GM13976 (cell line): ENCODE results near the gene ZSWIM7.

Experiments used
- DNase-seq: peaks from one replicate; pipeline ENCODE4 v3.0.0; 2012; ENCODE audit warnings: low spot score
- in situ Hi-C: fragments of 300-500 bp; cut with MboI; formaldehyde crosslinking; loops from one replicate; pipeline ENCODE4 v1.12.0; 2022; ENCODE audit warnings: low sequenced_read_pairs, mixed read lengths, inconsistent platforms; ENCODE audit not compliant: unreplicated experiment
- TF ChIP-seq, protein P1 (sequence below): IDR thresholded peaks from 2 replicates; pipeline ENCODE4 v1.5.1; 2012; ENCODE audit warnings: borderline replicate concordance, mild to moderate bottlenecking; ENCODE audit not compliant: insufficient read depth; ENCODE audit errors: extremely low read depth, missing control alignments, control extremely low read depth

The ZSWIM7 gene

DNA sequence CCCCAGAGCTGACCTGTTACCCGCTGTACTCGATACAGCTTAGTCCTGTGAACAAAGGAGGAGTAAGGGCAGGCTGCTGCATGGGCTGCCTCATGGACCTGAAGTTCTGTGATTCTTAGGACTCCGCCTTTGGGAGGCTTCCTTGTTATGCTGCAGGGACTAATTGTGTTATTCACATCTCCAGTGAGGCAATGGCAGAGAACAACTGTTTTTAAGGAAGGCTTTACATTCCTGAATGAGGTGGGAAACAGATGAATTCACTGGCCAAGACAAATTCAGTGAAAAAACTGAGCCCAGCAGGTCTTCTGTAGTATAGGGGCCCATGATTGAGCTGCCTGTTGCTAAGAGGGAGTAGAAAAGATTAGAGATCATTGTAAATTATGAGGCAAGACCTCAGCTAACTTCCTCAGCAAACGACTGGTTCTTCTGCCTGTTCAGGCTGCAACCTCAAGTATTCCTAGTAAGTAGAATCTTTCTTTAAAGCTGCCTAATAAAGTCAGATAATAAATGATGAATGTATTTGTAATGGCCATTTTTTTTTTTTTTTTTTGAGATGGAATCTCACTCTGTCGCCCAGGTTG lies 28.3 kb downstream of the ZSWIM7 start:
- DNase-seq, result no peak
- in situ Hi-C loops, result loop anchor here (25.0 kb wide), 1 partner anchor 134 kb away; no protein-coding TSS in a partner anchor
- TF ChIP-seq, protein P1, sequence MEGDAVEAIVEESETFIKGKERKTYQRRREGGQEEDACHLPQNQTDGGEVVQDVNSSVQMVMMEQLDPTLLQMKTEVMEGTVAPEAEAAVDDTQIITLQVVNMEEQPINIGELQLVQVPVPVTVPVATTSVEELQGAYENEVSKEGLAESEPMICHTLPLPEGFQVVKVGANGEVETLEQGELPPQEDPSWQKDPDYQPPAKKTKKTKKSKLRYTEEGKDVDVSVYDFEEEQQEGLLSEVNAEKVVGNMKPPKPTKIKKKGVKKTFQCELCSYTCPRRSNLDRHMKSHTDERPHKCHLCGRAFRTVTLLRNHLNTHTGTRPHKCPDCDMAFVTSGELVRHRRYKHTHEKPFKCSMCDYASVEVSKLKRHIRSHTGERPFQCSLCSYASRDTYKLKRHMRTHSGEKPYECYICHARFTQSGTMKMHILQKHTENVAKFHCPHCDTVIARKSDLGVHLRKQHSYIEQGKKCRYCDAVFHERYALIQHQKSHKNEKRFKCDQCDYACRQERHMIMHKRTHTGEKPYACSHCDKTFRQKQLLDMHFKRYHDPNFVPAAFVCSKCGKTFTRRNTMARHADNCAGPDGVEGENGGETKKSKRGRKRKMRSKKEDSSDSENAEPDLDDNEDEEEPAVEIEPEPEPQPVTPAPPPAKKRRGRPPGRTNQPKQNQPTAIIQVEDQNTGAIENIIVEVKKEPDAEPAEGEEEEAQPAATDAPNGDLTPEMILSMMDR, result no peak

DNA sequence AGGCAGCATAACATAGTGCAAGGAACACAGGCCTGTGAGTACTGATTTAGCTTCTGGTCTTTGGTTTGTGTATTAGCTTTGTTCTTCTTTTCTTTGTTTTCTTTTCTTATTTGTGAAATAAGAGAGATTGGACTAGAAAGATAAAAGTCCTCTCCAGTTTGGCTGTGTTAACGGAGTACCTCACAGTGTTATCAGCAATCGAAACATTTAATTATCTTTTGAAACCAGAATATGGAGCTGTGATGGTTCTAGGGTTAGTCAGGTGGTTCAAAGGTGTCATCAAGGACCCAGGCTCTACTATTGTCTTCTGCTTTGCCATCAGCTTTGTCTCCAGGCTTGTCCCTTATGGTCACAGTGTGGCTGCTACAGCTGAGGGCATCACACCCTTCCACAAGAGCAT lies 29.0 kb downstream of the ZSWIM7 start:
- in situ Hi-C loops, result loop anchor here (25.0 kb wide), 1 partner anchor 133 kb away; no protein-coding TSS in a partner anchor
- TF ChIP-seq, protein P1, result no peak
- DNase-seq, result no peak

DNA sequence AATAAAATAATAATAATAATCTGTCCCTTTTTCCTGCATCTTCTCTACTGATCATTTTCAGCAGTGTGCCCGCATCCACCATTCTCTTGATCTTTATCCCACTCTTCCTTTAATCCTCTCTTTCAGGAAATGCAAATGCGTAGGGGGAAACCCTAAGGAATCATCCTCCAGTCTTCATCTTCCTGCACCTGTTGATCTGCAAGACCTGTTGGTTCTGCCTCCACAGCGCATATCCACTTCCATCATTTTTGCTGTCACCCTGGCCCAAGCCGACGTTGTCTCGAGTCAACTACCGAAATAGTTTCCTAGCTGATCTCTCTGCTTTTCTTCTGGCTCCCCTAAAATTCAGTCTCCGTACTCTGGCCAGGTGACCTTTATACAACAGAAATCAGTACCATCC lies 30.0 kb downstream of the ZSWIM7 start:
- in situ Hi-C loops, result loop anchor here (25.0 kb wide), 1 partner anchor 132 kb away; no protein-coding TSS in a partner anchor
- TF ChIP-seq, protein P1, result no peak
- no peak for DNase-seq

DNA sequence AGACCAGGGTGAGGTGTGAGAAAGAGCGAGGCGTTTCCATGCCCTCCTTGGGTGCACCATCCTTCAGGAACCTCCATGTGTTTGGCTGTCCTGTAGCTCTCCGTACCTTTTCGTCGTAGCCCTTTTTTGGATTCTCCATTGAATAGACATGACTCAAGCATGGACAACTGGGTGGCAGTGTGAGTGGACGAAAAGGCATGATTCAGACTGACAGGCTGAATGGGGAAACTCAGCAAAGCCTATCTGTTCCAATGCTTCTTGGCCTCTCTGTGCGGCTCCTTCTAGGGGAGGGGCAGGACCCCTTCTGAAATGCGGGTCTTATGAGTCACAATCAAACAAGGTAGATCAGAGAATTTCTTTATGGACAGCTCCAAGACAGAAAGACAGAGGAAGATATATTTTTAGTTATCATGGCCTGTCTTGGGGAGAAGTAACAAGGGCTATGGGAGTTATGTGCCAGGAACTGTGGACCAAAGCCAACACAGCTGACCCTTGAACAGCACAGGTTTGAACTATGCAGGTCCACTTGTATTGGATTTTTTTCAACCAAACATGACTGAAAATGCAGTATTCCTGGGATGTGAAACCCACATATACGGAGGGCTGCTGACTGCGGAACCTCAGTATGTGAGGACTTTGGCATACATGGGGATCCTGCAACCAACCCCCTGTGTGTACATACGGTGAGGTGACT lies 31.7 kb downstream of the ZSWIM7 start:
- TF ChIP-seq, protein P1, result no peak
- DNase-seq, result no peak
- in situ Hi-C loops, result loop anchor here (25.0 kb wide), 1 partner anchor 131 kb away; no protein-coding TSS in a partner anchor

DNA sequence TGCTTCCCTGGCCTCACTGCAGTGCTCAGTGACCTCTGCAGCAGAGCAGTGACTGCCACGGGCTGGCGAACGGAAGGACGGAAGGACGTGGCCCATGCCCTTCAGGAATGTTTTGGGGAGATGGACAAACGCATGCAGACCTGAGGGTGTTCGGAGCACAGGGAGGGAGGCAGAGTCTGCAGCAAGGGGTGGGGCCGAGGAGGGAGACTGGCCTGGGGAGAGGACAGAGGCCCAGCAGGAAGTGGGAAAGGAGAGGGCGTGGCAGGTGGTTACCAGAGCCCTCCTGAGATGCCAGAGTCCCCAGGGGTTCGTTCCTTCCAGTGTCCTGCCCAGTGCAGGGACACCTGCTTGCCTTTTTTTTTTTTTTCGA lies 32.6 kb downstream of the ZSWIM7 start:
- in situ Hi-C loops, result loop anchor here (25.0 kb wide), 1 partner anchor 130 kb away; no protein-coding TSS in a partner anchor
- TF ChIP-seq, protein P1, result no peak
- no peak for DNase-seq

DNA sequence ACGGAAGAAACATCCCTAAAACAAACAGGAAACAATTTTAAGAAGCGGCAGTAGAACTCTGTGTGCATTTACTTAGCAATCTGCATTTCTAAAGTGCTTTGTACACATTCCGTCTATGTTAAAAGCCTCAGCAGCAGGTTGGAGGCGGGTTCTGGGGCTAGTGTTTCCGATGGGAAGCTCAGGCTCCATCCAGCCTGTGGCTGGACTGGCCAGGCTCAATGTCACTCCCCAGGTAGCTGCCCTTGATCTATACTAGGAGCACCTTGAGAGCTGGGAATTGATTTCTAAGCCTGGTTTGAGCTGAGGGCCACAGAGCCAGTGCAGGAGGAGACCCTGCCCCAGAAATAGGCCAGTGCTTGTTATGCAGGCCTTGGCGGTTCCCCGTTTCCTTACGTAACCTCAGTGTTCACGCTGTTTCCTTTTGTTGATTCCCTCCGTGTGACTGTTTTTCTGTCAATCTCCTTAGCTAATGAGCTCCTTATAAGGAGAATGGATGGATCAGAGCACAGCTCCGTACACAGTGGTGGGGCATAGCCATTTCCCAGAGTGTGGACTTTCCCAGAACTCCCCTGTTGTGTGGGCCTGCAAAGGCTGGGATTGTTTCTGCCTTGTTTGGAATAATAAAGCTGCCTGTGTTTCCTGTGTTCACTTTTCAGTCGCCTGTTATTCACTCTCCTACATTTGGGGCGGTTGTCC lies 33.2 kb downstream of the ZSWIM7 start:
- TF ChIP-seq, protein P1, result no peak
- in situ Hi-C loops, result loop anchor here (25.0 kb wide), 1 partner anchor 129 kb away; no protein-coding TSS in a partner anchor
- no peak for DNase-seq
